Measurements from ENCODE around the gene PHAX.
"Not testable (repeated sequence)": the region's sequence is repeated elsewhere in the genome, so short reads cannot be mapped to it uniquely, and the experiment has no call there.

The PHAX gene, protein sequence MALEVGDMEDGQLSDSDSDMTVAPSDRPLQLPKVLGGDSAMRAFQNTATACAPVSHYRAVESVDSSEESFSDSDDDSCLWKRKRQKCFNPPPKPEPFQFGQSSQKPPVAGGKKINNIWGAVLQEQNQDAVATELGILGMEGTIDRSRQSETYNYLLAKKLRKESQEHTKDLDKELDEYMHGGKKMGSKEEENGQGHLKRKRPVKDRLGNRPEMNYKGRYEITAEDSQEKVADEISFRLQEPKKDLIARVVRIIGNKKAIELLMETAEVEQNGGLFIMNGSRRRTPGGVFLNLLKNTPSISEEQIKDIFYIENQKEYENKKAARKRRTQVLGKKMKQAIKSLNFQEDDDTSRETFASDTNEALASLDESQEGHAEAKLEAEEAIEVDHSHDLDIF
- long read RNA-seq, donor 1, full-length matches to known transcripts, result 10 of 17 reads
- long read RNA-seq, donor 1, partial matches to known transcripts, result 7 of 17 reads
- long read RNA-seq, donor 1, other reads (novel, unspliced or antisense), result 0 of 17 reads
- long read RNA-seq, donor 2, full-length matches to known transcripts, result 11 of 16 reads
- long read RNA-seq, donor 2, partial matches to known transcripts, result 5 of 16 reads
- long read RNA-seq, donor 2, other reads (novel, unspliced or antisense), result 0 of 16 reads
- long read RNA-seq, donor 3, full-length matches to known transcripts, result 4 of 4 reads
- long read RNA-seq, donor 3, partial matches to known transcripts, result 0 of 4 reads
- long read RNA-seq, donor 3, other reads (novel, unspliced or antisense), result 0 of 4 reads
- long read RNA-seq, donor 4, full-length matches to known transcripts, result 12 of 24 reads
- long read RNA-seq, donor 4, partial matches to known transcripts, result 12 of 24 reads
- long read RNA-seq, donor 4, other reads (novel, unspliced or antisense), result 0 of 24 reads
- long read RNA-seq, donor 5, full-length matches to known transcripts, result 19 of 24 reads
- long read RNA-seq, donor 5, partial matches to known transcripts, result 5 of 24 reads
- long read RNA-seq, donor 5, other reads (novel, unspliced or antisense), result 0 of 24 reads
- long read RNA-seq, donor 6, full-length matches to known transcripts, result 8 of 16 reads
- long read RNA-seq, donor 6, partial matches to known transcripts, result 8 of 16 reads
- long read RNA-seq, donor 6, other reads (novel, unspliced or antisense), result 0 of 16 reads
- long read RNA-seq, donor 7, full-length matches to known transcripts, result 16 of 36 reads
- long read RNA-seq, donor 7, partial matches to known transcripts, result 20 of 36 reads
- long read RNA-seq, donor 7, other reads (novel, unspliced or antisense), result 0 of 36 reads
- long read RNA-seq, donor 8, full-length matches to known transcripts, result 10 of 18 reads
- long read RNA-seq, donor 8, partial matches to known transcripts, result 8 of 18 reads
- long read RNA-seq, donor 8, other reads (novel, unspliced or antisense), result 0 of 18 reads

DNA sequence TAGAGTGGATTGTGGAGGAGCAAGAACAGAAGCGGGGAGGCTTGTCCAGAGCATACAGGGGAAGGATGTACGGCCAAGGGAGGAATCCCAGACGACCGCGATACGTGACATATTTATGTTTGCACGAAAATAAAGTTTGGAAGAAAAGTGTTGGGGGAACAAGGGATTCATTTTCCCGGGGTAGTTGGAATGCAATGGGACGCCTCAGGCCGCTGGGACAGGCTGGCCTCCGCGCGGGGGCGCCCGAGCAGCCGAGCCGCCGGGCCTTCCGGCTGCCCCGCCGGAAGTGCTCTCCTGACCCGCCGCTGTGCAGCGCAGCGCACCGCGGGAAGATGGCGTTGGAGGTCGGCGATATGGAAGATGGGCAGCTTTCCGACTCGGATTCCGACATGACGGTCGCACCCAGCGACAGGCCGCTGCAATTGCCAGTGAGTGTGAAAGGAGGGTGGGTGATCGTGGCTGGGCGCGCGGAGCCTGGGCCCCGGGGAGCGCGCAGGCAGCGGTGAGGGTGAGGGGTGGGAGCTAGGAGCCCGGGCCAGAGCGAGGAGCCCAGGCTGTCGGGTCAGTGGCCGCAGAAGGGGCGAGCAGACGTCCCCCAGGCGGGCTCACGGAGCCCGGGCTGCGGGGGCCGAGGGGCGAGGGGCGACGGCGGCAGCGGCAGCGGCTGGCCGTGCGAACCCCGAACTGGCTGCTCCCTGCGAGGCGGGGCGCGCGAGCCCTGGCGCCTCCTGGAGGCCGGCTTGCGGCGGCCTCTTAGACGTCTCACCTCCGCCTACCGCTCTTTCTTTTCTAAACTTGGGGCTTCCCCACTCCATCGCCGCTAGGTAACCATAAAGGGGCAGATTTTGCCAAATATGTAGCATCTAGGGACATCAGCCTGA lies at the start of gene PHAX:
Gene PHAX, plus strand, starts transcription at position 317 of the 881 bp plus-strand sequence. Its CDS starts 16 bp downstream, at position 333.
- DNase-seq, result peak; percentile 93

DNA sequence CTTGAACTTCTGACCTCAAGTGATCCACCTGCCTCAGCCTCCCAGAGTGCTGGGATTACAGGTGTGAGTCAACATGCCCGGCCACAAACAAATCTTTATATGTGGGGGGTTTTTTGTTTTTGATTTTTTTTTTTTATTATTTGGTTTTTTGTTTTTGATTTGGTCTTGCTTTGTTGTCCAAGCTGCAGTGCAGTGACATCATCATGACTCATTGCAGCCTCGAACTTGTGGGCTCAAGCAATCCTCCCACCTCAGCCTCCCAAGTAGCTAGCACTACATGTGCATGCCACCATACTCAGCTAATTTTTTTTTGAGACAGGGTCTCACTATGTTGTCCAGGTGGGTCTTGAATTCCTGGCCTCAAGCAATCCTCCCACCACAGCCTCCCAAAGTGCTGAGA lies 48.1 kb upstream of the PHAX start:
- DNase-seq, result no peak

DNA sequence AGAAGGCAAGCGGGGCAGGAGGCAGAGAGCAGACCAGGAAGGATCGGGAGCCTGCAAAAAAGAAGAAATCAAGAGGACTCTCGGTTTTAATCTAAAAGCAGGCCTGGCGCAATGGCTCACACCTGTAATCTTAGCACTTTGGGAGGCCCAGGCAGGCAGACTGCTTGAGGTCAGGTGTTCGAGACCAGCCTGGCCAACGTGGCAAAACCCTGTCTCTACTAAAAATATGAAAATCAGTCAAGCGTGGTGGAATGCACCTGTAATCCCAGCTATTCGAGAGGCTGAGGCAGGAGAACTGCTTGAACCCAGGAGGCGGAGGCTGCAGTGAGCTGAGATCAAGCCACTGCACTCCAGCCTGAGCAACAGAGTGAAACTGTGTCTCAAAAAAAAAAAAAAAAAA lies 45.6 kb upstream of the PHAX start:
- not testable (repeated sequence) for DNase-seq

DNA sequence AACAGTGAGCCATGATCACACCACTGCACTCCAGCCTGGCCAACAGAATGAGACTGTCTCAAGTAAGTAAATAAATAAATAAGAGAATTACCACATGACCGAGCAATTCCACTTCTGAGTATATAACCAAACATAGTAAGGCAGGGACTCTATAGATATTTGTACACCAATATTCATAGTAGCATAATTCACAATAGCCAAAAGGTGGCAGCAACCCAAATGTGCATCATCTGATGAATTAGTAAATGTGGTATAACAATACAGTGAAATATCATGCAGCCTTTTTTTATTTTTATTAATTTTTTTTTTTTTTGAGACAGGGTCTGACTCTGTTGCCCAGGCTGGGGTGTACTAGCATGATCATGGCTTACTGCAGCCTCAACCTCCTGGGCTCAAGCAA lies 38.8 kb upstream of the PHAX start:
- DNase-seq, result no peak

DNA sequence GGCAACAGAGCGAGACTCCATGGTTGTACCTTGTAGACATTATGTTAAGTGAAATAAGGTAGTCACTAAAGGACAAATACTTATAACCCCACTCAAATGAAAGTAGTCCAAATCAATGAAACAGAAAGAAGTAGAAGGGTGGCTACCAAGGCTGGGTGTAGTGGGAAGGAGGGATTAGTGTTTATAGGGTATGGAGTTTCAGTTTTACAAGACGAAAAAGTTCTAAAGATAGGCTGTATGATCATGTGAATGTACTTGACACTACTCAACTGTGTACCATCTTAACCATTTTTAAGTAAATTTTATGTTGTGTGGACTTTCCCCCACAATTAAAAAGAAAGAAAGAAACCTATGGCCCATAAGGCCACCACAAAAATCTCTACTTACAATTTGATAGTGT lies 37.9 kb upstream of the PHAX start:
- no peak for DNase-seq

DNA sequence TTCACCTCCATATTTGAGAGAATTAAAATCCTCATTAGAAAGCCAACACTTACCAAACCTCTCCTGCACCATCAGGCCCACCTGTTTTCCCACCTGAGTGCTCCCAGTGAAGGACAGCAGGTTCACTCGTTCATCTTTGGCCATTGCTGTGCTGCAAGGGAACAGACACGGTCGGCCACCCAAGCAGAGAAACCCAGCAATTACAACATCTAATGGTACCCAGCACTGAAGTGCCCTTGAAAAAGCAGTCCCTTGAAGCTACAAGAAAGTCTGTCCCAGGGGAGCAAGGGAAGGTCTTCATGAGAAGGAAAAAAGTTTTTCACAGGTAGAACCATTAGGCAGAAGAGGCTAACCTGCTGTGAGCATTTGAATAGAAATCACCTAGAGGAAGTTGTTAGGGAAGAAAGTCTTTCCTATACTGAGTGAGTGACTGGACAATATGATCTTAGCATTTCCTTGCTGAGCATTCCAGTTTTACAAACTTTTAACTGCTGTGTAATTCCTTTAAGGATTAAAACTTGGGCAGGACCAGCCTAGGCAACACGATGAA lies 32.5 kb upstream of the PHAX start:
- DNase-seq, result no peak

DNA sequence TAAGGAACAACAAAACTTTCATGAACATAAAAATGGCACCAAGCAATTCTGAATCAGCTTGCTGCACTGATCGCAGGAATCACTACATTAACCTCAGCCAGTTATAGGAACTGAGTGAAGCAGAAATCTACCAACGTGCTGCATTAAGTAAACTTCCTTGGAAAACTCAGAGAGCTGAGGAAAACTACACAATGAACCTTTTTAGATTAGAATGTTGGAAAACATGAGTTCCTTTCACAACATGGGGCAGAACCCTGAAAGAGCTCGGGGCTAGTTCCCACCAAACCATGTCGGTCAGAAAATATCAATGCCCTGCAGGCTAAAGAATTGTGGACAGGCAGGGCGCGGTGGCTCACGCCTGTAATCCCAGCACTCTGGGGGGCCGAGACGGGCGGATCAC lies 25.1 kb upstream of the PHAX start:
- DNase-seq, result no peak

DNA sequence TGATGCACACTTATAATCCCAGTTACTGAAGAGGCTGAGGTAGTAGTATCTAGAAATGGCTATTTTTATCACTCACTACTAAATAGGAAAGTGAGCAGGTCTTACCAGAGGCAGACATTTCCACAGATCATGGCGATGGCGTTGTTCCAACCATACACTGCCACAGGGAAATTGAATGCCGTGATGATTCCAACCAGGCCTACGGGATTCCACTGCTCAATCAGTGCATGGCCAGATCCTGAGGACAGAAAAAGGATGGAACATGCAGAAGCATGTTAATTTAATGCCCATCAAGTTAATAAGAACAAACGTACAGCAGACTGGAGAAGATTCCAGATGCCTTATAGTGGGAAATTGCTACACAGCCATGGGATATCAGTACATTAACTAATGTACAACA lies 23.8 kb upstream of the PHAX start:
- no peak for DNase-seq

DNA sequence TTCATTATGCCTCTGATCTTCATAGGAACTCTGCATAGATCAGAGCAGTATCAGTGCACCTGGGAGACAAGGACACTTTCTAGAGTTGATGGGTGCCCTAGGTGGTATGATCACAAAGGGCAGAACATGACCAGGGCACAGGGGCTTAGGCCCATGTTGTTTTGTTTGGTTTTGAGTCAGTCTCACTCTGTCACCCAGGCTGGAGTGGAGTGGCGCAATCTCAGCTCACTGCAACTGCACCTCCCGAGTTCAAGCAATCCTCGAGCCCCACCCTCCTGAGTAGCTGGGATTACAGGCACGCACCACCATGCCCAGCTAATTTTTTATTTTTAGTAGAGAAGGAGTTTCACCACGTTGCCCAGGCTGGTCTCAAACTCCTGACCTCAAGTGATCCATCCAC lies 23.3 kb upstream of the PHAX start:
- DNase-seq, result no peak

DNA sequence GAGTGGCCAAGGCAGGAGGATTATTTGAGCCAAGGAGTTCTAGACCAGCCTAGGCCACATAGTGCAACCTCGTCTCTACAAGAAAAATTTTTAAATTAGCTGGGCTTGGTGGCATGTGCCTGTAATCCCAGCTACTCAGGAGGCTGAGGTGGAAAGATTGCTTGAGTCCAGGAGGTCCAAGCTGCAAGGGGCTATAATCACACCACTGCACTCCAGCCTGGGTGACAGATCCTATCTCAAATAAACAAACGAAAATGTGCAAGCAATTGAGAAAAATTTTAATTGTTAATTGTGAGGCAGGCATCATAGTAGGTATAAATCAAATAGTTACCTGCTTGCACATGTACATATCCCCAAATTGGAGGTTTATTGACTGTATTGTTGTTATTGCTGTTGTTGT lies 21.0 kb upstream of the PHAX start:
- DNase-seq, result no peak

DNA sequence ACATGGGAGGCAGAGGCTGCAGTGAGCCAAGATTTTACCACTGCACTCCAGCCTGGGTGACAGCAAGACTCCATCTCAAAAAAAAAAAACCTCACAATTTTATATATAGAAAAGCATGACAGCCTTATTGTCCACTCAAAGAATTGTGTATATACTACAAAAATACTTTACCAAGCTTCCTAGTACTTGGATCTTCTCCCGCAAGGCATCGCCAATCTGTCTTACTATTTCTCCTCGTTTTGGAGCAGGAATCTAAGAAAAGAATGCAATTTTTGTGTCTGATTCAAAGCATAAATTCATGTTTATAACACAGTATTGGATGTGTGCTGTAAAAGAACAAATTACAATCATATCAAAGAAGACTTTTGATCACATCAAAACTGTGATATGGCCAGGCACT lies 17.0 kb upstream of the PHAX start:
- DNase-seq, result no peak

DNA sequence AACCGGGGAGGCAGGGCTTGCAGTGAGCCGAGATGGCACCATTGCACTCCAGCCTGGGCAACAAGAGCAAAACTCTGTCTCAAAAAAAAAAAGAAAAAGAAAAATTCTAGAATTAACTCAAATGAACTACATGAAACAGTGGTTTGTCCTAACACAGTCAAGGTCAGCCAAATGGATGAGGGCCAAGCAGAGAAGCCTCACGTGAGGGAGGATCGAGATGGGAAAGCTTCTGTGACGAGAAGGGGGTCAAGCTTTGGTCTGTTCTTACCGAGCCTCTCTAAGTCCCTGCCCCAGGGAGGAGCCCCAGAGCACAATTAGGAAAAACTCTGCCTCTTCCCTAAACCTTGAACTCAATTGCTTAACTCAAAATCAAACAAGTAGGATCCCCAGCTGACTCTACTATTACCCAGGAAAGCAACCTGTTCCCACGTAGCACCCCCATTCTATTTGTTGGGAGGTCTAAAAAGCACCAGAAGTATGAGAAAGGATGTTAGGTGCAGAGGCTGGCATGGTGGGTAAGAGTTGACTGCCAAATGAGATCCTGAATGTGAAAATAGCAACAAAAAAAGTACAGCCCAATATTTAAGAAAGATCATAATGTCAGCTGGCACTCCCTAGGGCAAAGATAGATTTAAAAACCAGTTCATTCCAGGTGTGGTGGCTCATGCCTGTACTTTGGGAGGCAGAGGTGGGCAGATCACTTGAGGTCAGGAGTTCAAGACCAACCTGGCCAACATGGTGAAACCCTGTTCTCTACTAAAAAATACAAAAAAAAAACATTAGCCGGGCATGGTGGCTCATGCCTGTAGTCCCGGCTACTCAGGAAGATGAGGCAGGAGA lies 13.0 kb upstream of the PHAX start:
- no peak for DNase-seq

DNA sequence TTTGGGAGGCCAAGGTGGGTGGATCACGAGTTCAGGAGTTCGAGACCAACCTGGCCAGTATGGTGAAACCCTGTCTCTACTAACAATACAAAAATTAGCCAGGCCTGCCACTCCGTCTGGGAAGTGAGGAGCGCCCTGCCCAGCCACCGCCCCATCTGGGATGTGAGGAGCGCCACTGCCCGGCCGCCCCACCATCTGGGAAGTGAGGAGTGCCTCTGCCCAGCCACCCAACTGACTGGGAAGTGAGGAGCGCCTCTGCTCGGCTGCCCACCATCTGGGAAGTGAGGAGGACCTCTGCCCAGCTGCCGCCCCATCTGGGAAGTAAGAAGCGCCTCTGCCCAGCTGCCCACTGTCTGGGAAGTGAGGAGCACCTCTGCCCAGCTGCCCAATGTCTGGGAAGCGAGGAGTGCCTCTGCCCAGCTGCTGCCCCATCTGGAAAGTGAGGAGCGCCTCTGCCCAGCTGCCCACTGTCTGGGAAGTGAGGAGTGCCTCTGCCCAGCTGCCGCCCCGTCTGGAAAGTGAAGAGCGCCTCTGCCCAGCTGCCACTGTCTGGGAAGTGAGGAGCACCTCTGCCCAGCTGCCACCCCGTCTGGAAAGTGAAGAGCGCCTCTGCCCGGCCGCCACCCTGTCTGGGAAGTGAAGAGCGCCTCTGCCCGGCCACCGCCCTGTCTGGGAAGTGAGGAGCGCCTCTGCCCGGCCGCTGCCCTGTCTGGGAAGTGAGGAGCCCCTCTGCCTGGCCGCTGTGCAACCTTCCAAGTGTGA lies 11.0 kb upstream of the PHAX start:
- DNase-seq, result no peak

DNA sequence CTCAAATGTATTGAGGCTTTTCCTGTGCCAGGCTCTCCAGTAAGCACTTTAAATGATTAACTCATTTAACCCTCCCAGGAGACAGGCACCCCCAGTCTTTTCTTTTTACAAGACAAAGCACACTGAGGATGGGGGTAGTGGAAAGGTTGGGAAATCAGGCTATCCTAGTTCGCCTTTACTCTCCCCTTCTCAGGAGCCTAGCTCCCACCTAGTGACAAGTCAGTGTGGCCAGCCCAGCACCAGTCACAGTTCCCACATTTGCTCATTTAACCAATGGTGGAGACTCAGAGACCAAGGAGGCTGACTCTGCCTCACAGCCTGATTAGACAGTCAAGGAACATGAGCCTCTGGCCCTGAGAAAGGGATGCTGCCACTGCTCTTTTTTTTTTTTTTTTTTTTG lies 9.2 kb upstream of the PHAX start:
- DNase-seq, result no peak

DNA sequence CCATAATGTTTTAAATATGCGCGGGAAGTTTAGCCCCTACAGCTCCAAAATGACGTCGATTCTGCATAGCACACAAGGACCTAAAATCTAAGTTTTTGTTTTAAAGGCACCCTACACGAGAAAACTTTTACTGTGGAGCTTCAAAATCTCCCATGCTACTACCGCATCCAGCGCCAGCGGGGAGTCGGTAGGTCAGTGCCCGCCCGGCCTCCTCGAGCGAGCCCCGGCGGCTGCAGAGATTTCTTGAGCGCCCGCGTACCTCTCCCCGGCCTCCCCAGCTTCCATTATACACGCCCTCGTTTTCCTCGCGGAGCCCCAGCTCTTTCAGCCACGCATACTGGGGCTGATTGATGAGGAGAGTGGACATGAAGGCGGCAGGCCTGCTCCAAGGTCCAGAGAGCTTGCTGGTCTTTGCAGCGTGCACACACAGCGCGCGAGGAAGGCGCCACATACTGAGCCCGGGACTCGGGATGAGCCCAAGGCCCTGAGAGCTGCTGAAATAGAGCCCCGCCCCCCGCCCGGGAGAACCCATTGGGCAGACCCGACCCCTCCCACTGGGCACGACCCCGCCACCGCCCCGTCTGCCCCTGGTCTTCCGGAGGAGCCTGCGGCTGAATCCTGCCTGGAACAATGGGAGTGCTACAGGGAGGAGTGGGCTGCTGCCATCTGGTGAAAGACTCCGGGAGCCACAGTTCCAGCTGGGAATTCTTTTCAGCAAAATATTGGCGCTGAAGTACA lies 5.8 kb upstream of the PHAX start, which contains the start of gene ALDH7A1:
Gene ALDH7A1, minus strand, starts transcription at position 472 of the 738 bp plus-strand sequence. Its CDS starts 21 bp downstream, at position 451.
- DNase-seq, result peak; percentile 95

DNA sequence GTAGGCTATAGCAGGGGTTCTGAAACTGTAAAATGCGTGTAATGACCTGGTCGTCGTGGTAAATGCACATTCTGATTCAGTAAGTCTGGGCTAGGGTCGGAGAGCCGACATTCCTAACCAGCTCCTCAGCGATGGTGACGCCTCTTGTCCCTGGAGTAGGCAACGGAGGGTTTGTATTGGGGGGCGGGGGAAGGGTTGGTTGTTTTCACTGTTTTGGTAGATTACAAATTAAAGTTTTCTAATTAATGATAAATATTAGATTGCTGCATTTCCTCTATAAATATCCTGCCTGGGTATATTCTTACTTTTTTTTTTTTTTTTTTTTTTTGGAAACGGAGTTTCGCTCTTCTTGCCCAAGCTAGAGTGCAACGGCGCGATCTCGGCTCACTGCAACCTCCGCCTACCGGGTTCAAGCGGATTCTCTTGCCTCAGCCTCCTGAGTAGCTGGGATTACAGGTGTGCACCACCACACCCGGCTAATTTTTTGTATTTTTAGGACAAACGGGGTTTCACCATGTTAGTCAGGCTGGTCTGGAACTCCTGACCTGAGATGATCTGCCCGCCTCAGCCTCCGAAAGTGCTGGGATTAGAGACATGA lies 5.2 kb upstream of the PHAX start:
- no peak for DNase-seq

DNA sequence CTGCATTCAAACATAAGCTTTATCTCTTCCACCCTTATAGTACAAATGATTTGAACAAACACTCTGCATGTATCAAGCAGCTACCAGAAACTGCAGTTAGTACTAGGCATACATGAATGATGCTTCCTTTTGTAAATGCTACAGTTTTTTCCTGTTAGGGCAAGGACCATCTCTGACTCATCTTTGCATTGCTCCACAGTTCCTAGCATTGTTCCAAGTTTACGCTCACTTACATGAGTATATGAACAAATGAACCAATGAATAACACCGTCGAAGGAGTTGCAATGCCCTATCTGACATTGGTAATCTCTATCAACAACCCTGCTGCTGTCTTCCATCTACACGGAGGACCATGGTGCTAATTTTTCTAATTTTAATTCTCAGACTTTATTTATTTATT lies 3.6 kb upstream of the PHAX start:
- no peak for DNase-seq

DNA sequence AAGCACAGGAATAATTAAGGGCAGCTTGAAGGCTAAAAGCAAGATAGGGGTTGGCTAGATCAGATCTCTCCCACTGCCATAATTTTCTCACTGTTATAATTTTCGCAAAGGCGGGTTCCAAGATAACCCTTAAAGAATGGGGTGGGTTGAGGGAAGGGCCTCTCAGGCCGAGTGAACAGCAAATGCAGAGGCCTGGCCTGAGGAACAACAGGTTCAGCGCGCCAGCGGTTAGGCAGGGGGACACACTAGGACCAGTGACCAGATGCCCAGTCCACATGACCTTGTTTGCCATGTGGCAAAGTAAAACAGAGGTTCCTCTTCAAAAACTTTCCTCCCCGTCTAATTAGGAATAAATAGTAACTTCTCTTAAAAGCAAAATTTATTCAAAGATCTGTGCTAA lies 1.2 kb upstream of the PHAX start:
- no peak for DNase-seq
